Esophagus muscularis mucosa (tissue), 4 donors: Measurements from ENCODE around the gene MRPL14. TPM values are rescaled to one million over a fixed set of nuclear protein-coding genes. Genes with fewer than 3 reads are reported as not detected.

ENCODE experiments used
- DNase-seq: peaks from one replicate; pipeline ENCODE4 v3.0.0-alpha.2; 2017; ENCODE audit errors: extremely low spot score
- H3K27ac ChIP-seq, 4 donors: fragments of 200-600 bp; sonication (generic); replicated peaks in 1 of 4; 1 replicate in 3 of 4; 2 replicates in 1 of 4; pipeline ENCODE4 v1.5.1; 2016 to 2019; ENCODE audit warnings: mild to moderate bottlenecking in 1 of 4
- H3K27me3 ChIP-seq, 4 donors: fragments of 200-600 bp; sonication (generic); one replicate each; pipeline versions ENCODE4 v1.5.1 to v1.6.0; 2016 to 2019
- H3K36me3 ChIP-seq, 4 donors: fragments of 200-600 bp; sonication (generic); one replicate each; pipeline ENCODE4 v1.5.1; 2016 to 2019
- H3K4me1 ChIP-seq, 4 donors: fragments of 200-600 bp; sonication (generic); one replicate each; pipeline ENCODE4 v1.5.1; 2016 to 2019
- H3K4me3 ChIP-seq, 4 donors: fragments of 200-600 bp; sonication (generic); 1 replicate in 2 of 4; 2 replicates in 2 of 4; pipeline ENCODE4 v1.5.1; 2016 to 2019; ENCODE audit warnings: mild to moderate bottlenecking in 4 of 4, moderate library complexity in 1 of 4
- H3K9me3 ChIP-seq, 4 donors: fragments of 200-600 bp; sonication (generic); 1 replicate in 3 of 4; 2 replicates in 1 of 4; pipeline ENCODE4 v1.5.1; 2016 to 2019
- CTCF ChIP-seq, 3 experiments: fragments of 200-600 bp in 2 of 3; fragments of 450-650 bp in 1 of 3; sonication (generic) in 2 of 3; IDR thresholded peaks; one replicate each; pipeline ENCODE4 v1.5.1; 2017 to 2019; ENCODE audit warnings: antibody characterized with exemption in 3 of 3, mild to moderate bottlenecking in 2 of 3, moderate library complexity in 1 of 3
- EP300 ChIP-seq: sonication (generic); formaldehyde crosslinking; IDR thresholded peaks from one replicate; pipeline ENCODE4 v1.6.1; 2017; ENCODE audit warnings: antibody characterized with exemption
- POLR2A ChIP-seq: fragments of 450-650 bp; IDR thresholded peaks from one replicate; pipeline ENCODE4 v1.6.1; 2017; ENCODE audit warnings: antibody characterized with exemption, moderate library complexity, mild to moderate bottlenecking, low read depth
- POLR2AphosphoS5 ChIP-seq, 2 donors: sonication (generic); formaldehyde crosslinking; IDR thresholded peaks; one replicate each; pipeline ENCODE4 v1.6.1; 2017; ENCODE audit warnings: antibody characterized with exemption in 2 of 2
- WGBS: methylation state at CpG from one replicate; pipeline ENCODE4 v1.1.5; 2018; 5-methylcytosine and 5-hydroxymethylcytosine counted together
- intact Hi-C: fragments of 100-400 bp; cut with DNase I; formaldehyde crosslinking; loops from one replicate; pipeline ENCODE4 v1.15.1; 2023
- total RNA-seq, 4 donors: library from RNA; depleted of rRNA; stranded (reverse); fragments of >200 nt; gene quantifications; one replicate each; pipeline versions ENCODE4 v1.1.0 to v1.2.1, GENCODE V29; 2016

Gene MRPL14
- total RNA-seq, 4 donors from 2014 or later = 30.3 to 44.2 (median 41.1) TPM

GRCh38 chr6:44067173-44068139 is 59.8 kb downstream of the MRPL14 start:
- Histone ChIP-seq H3K4me3 (no peak overlapping the region), H3K9me3 (no peaks in the 10 kb centered on the region), H3K27me3 (no peaks in the 10 kb centered on the region), H3K36me3 (no peaks in the 10 kb centered on the region), H3K27ac (no peak overlapping the region), H3K4me1 (peaks cover 10 to 46% (median 36%) of the 10 kb centered on the region in 4 donors)
- 69% methylated on average over 7 of the region's 7 CpGs for WGBS
- intact Hi-C loops = no loop called here
- TF ChIP-seq POLR2A (no peak), POLR2AphosphoS5 (IDR thresholded peaks at IDR 0.05) (no peak)
- no peak for DNase-seq

GRCh38 chr6:44066394-44067172 is 60.7 kb downstream of the MRPL14 start:
- no peak overlapping the region for H3K4me3 ChIP-seq
- H3K27ac ChIP-seq = no peak overlapping the region
- no peaks in the 10 kb centered on the region for H3K36me3 ChIP-seq
- TF ChIP-seq EP300 = no peak
- no peak for TF ChIP-seq CTCF (IDR thresholded peaks at IDR 0.05)
- TF ChIP-seq POLR2AphosphoS5 (IDR thresholded peaks at IDR 0.05) = no peak
- TF ChIP-seq POLR2A = no peak
- no peaks in the 10 kb centered on the region for H3K9me3 ChIP-seq
- no peaks in the 10 kb centered on the region for H3K27me3 ChIP-seq
- no peak for DNase-seq
- H3K4me1 ChIP-seq = peaks cover 18 to 46% (median 39%) of the 10 kb centered on the region in 4 donors
- intact Hi-C loops = no loop called here
- 94% methylated on average over 3 of the region's 6 CpGs for WGBS

GRCh38 chr6:44065443-44066140 is 61.7 kb downstream of the MRPL14 start:
- H3K4me3 ChIP-seq = no peak overlapping the region
- H3K36me3 ChIP-seq = no peaks in the 10 kb centered on the region
- H3K27me3 ChIP-seq = no peaks in the 10 kb centered on the region
- no peaks in the 10 kb centered on the region for H3K9me3 ChIP-seq
- intact Hi-C loops = no loop called here
- WGBS = 85% methylated on average over 12 of the region's 13 CpGs
- peaks cover 28 to 54% (median 49%) of the 10 kb centered on the region in 4 donors for H3K4me1 ChIP-seq
- TF ChIP-seq POLR2A = no peak
- no peak for TF ChIP-seq EP300
- TF ChIP-seq CTCF (IDR thresholded peaks at IDR 0.05) = no peak
- no peak for TF ChIP-seq POLR2AphosphoS5 (IDR thresholded peaks at IDR 0.05)
- H3K27ac ChIP-seq = no peak overlapping the region
- no peak for DNase-seq

- Histone ChIP-seq H3K27me3 (no peaks in the 10 kb centered on the region), H3K4me1 (peaks cover 28 to 58% (median 51%) of the 10 kb centered on the region in 4 donors), H3K27ac (peak overlapping the region in 2 of 4 donors; percentile 19 to 79), H3K9me3 (no peaks in the 10 kb centered on the region), H3K4me3 (no peak overlapping the region), H3K36me3 (no peaks in the 10 kb centered on the region)
- DNase-seq = no peak
- intact Hi-C loops = no loop called here
- 100% methylated on average over 2 of the region's 3 CpGs for WGBS
- TF ChIP-seq EP300 (no peak), POLR2A (peak; percentile 8)
These were observed 62.3 kb downstream of the MRPL14 start for GRCh38 chr6:44064948-44065272.

- no peaks in the 10 kb centered on the region for H3K9me3 ChIP-seq
- peak overlapping the region in 3 of 4 donors; percentile 19 to 79 (median 50) for H3K27ac ChIP-seq
- no peak overlapping the region for H3K4me3 ChIP-seq
- intact Hi-C loops = no loop called here
- no peaks in the 10 kb centered on the region for H3K36me3 ChIP-seq
- H3K4me1 ChIP-seq = peaks cover 33 to 62% (median 56%) of the 10 kb centered on the region in 4 donors
- DNase-seq = no peak
- H3K27me3 ChIP-seq = no peaks in the 10 kb centered on the region
- TF ChIP-seq POLR2A = no peak
- peak; percentile 8 to 65 for TF ChIP-seq POLR2AphosphoS5 (IDR thresholded peaks at IDR 0.05)
- WGBS = 67% methylated on average over 13 of the region's 17 CpGs
These were observed 62.9 kb downstream of the MRPL14 start for GRCh38 chr6:44064089-44064947.
